Heart left ventricle (tissue), 16 donors: ENCODE measurements around the gene HTR4. TPM values are rescaled to one million over a fixed set of nuclear protein-coding genes. Genes with fewer than 3 reads are reported as not detected.

Experiments
- ATAC-seq, 4 donors: fragments of 200-7000 bp; cut with Tn5 transposase; one replicate each; pipeline ENCODE4 v1.9.1; 2020 to 2022; ENCODE audit warnings: moderate library complexity in 4 of 4, mild to moderate bottlenecking in 3 of 4, moderate number of reproducible peaks in 1 of 4
- DNase-seq, 5 donors: peaks; one replicate each; pipeline ENCODE4 v3.0.0-alpha.2; 2020
- H3K27ac ChIP-seq, 12 donors: fragments of 200-600 bp; sonication (generic) in 4 of 12; one replicate each; pipeline versions ENCODE4 v1.5.0 to v1.8.0; 2016 to 2022; ENCODE audit warnings: mild to moderate bottlenecking in 2 of 12
- H3K27me3 ChIP-seq, 9 donors: fragments of 200-600 bp; sonication (generic) in 2 of 9; one replicate each; pipeline versions ENCODE4 v1.5.1 to v1.8.0; 2016 to 2022; ENCODE audit warnings: mild to moderate bottlenecking in 3 of 9
- H3K36me3 ChIP-seq, 9 donors: fragments of 200-600 bp; sonication (generic) in 2 of 9; one replicate each; pipeline versions ENCODE4 v1.5.0 to v1.8.0; 2018 to 2022; ENCODE audit warnings: mild to moderate bottlenecking in 2 of 9
- H3K4me1 ChIP-seq, 12 donors: fragments of 200-600 bp; sonication (generic) in 4 of 12; one replicate each; pipeline versions ENCODE4 v1.5.0 to v1.8.0; 2016 to 2022; ENCODE audit warnings: mild to moderate bottlenecking in 3 of 12
- H3K4me3 ChIP-seq, 12 donors: fragments of 200-600 bp; sonication (generic) in 4 of 12; one replicate each; pipeline versions ENCODE4 v1.5.0 to v1.8.0; 2017 to 2022; ENCODE audit warnings: mild to moderate bottlenecking in 9 of 12, moderate library complexity in 4 of 12
- H3K9me3 ChIP-seq, 12 donors: fragments of 200-600 bp; sonication (generic) in 4 of 12; one replicate each; pipeline versions ENCODE4 v1.5.0 to v1.8.0; 2016 to 2022; ENCODE audit warnings: mild to moderate bottlenecking in 1 of 12
- POLR2A ChIP-seq, 2 donors: fragments of 450-650 bp; IDR thresholded peaks; one replicate each; pipeline ENCODE4 v1.6.1; 2017; ENCODE audit warnings: antibody characterized with exemption in 2 of 2, mild to moderate bottlenecking in 2 of 2, moderate library complexity in 2 of 2
- WGBS, 4 donors: extraction: QIAGEN DNeasy Blood & Tissue Kit in 2 of 4; methylation state at CpG; one replicate each; pipeline versions ENCODE4 v1.1.5 to v1.1.7; 2013 to 2018; 5-methylcytosine and 5-hydroxymethylcytosine counted together
- intact Hi-C, 10 donors: fragments of 100-400 bp; cut with DNase I; formaldehyde crosslinking; loops; one replicate each; pipeline versions ENCODE4 v1.11.1 to v1.14.2; 2022
- polyA plus RNA-seq, 2 donors: library from polyadenylated mRNA; stranded (reverse); fragments of 200-250 nt; gene quantifications; one replicate each; pipeline ENCODE4 v1.2.3, GENCODE V29; 2013
- total RNA-seq, 9 donors: library from RNA; depleted of rRNA in 2 of 9; stranded (reverse); fragments of >200 nt in 2 of 9; fragmentation: NEBNext Ultra II Directional in 3 of 9; extraction: Animal tissue kit (Norgen Biotek cat#: 25700) in 3 of 9; gene quantifications; one replicate each; pipeline versions ENCODE4 v1.1.0 to v1.2.4, GENCODE V29; 2016 to 2023
- TF ChIP-seq, protein P1 (sequence below), 12 donors: fragments of 200-600 bp; sonication (generic) in 4 of 12; IDR thresholded peaks; one replicate each; pipeline versions ENCODE4 v1.5.0 to v1.8.0; 2018 to 2022; ENCODE audit warnings: antibody characterized with exemption in 12 of 12, mild to moderate bottlenecking in 5 of 12
- donor health status: ischemic (EF 13 %, LVEDD 7.1; RV severe dilation, severe dysfunction).
- donor health status: healthy with polysubstance abuse.
- donor health status: DM: no; HTN: yes; CAD: no.
- donor health status: DM: no; HTN: no; CAD: no.
- donor health status: ischemic (EF 25% LVEDD 6.9; RV normal size, moderate dysfunction).
- donor health status: ischemic (EF 25% LVEDD 5.7; RV mildly dilated, moderate dysfunction).
- donor health status: healthy.
- donor health status: DM: yes; HTN: yes; CAD: no.
- donor health status: ischemic (EF 35%, LVEDD 5.7; RV mildly dilated, moderate dysfunction).
- donor health status: nonischemic (EF 11% LVEDD 7.7; RV severe dilation, severe dysfunction).
- donor health status: DM: yes; HTN: yes; CAD: no.
- donor health status: PGD.
- donor health status: ischemic (EF 29% LVEDD 5.4; RV normal size, mild dysfunction).
- donor health status: nonischemic (EF 23%, LVEDD 6.1; RV moderate dilation, normal function).

Gene HTR4
- total and polyA plus RNA-seq, 11 donors: 0.11 to 1.6 (median 0.27) TPM; not detected in 4

- TF ChIP-seq, protein P1, sequence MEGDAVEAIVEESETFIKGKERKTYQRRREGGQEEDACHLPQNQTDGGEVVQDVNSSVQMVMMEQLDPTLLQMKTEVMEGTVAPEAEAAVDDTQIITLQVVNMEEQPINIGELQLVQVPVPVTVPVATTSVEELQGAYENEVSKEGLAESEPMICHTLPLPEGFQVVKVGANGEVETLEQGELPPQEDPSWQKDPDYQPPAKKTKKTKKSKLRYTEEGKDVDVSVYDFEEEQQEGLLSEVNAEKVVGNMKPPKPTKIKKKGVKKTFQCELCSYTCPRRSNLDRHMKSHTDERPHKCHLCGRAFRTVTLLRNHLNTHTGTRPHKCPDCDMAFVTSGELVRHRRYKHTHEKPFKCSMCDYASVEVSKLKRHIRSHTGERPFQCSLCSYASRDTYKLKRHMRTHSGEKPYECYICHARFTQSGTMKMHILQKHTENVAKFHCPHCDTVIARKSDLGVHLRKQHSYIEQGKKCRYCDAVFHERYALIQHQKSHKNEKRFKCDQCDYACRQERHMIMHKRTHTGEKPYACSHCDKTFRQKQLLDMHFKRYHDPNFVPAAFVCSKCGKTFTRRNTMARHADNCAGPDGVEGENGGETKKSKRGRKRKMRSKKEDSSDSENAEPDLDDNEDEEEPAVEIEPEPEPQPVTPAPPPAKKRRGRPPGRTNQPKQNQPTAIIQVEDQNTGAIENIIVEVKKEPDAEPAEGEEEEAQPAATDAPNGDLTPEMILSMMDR (IDR thresholded peaks at IDR 0.05): no peak
- no peak for TF ChIP-seq POLR2A (IDR thresholded peaks at IDR 0.05)
- intact Hi-C loops: no loop called here
- Histone ChIP-seq H3K4me3 (no peak overlapping the region), H3K27ac (no peak overlapping the region), H3K27me3 (no peaks in the 10 kb centered on the region), H3K4me1 (no peaks in the 10 kb centered on the region), H3K36me3 (no peaks in the 10 kb centered on the region), H3K9me3 (peaks cover 0 to 18% (median 0%) of the 10 kb centered on the region in 12 donors)
- no peak for ATAC-seq
- no peak for DNase-seq
Observed at GRCh38 chr5:148584103-148584502, 70.2 kb downstream of the HTR4 start.

- intact Hi-C loops: no loop called here
- ATAC-seq: no peak
Observed at GRCh38 chr5:148583421-148583965, 70.8 kb downstream of the HTR4 start.

GRCh38 chr5:148574167-148574566, 80.2 kb downstream of the HTR4 start:
- no peaks in the 10 kb centered on the region for H3K27me3 ChIP-seq
- H3K36me3 ChIP-seq: no peaks in the 10 kb centered on the region
- no peak overlapping the region for H3K4me3 ChIP-seq
- 41 to 59% (median 57%) methylated on average over 4 of the region's 4 CpGs for WGBS, 4 donors
- ATAC-seq: no peak
- no peaks in the 10 kb centered on the region for H3K9me3 ChIP-seq
- no peak overlapping the region for H3K27ac ChIP-seq
- intact Hi-C loops: no loop called here
- H3K4me1 ChIP-seq: peaks cover 0 to 5% (median 0%) of the 10 kb centered on the region in 12 donors
- no peak for TF ChIP-seq POLR2A (IDR thresholded peaks at IDR 0.05)
- TF ChIP-seq, protein P1 (IDR thresholded peaks at IDR 0.05): no peak
- no peak for DNase-seq

More at GRCh38 chr5:148583421-148583965, 70.8 kb downstream of the HTR4 start:
- no peak overlapping the region for H3K27ac ChIP-seq
- no peaks in the 10 kb centered on the region for H3K27me3 ChIP-seq
- H3K4me1 ChIP-seq: no peaks in the 10 kb centered on the region
- TF ChIP-seq, protein P1 (IDR thresholded peaks at IDR 0.05): no peak
- no peak for TF ChIP-seq POLR2A (IDR thresholded peaks at IDR 0.05)
- H3K4me3 ChIP-seq: no peak overlapping the region
- peaks cover 0 to 18% (median 0%) of the 10 kb centered on the region in 12 donors for H3K9me3 ChIP-seq
- H3K36me3 ChIP-seq: no peaks in the 10 kb centered on the region
- no peak for DNase-seq
- 71 to 92% (median 84%) methylated on average over 2 of the region's 2 CpGs for WGBS, 4 donors

- Histone ChIP-seq H3K9me3 (no peaks in the 10 kb centered on the region), H3K36me3 (no peaks in the 10 kb centered on the region), H3K27me3 (no peaks in the 10 kb centered on the region), H3K4me1 (peaks cover 0 to 5% (median 0%) of the 10 kb centered on the region in 12 donors), H3K4me3 (no peak overlapping the region), H3K27ac (no peak overlapping the region)
- 55 to 68% (median 65%) methylated on average over 1 of the region's 1 CpG for WGBS, 4 donors
- TF ChIP-seq, protein P1 (IDR thresholded peaks at IDR 0.05): no peak
- TF ChIP-seq POLR2A (IDR thresholded peaks at IDR 0.05): no peak
- ATAC-seq: no peak
- intact Hi-C loops: no loop called here
- DNase-seq: no peak
Observed at GRCh38 chr5:148573374-148573773, 81.0 kb downstream of the HTR4 start.
